Small intestine (tissue), 7 donors: ENCODE results near the gene STAP1. TPM values are rescaled to one million over a fixed set of nuclear protein-coding genes. Genes with fewer than 3 reads are reported as not detected.

Source experiments
- DNase-seq, 2 donors: peaks; one replicate each; pipeline versions ENCODE4 v3.0.0 to v3.0.0-alpha.2; 2013
- FAIRE-seq: peaks from 2 replicates; lab custom pipeline; 2012; peaks lifted over from hg19 to GRCh38; lab: Jason Lieb, UNC
- H3K27ac ChIP-seq, 3 donors: one replicate each; pipeline ENCODE4 v1.5.1; 2013; ENCODE audit warnings: low read length in 2 of 3, mild to moderate bottlenecking in 2 of 3, control low read depth in 1 of 3, inconsistent platforms in 1 of 3, low read depth in 1 of 3, moderate library complexity in 1 of 3
- H3K27me3 ChIP-seq, 3 donors: one replicate each; pipeline ENCODE4 v1.6.1; 2013; ENCODE audit warnings: low read length in 3 of 3, inconsistent platforms in 1 of 3; ENCODE audit not compliant: control insufficient read depth in 3 of 3, insufficient read depth in 3 of 3
- H3K36me3 ChIP-seq, 3 donors: one replicate each; pipeline ENCODE4 v1.6.1; 2013; ENCODE audit warnings: low read length in 3 of 3, inconsistent platforms in 1 of 3, low read depth in 1 of 3, mild to moderate bottlenecking in 1 of 3, moderate library complexity in 1 of 3; ENCODE audit not compliant: control insufficient read depth in 3 of 3, insufficient read depth in 2 of 3
- H3K4me1 ChIP-seq, 3 donors: one replicate each; pipeline ENCODE4 v1.6.1; 2013; ENCODE audit warnings: low read length in 2 of 3, inconsistent platforms in 1 of 3, low read depth in 1 of 3, mild to moderate bottlenecking in 1 of 3, moderate library complexity in 1 of 3; ENCODE audit not compliant: control insufficient read depth in 3 of 3, insufficient read depth in 2 of 3
- H3K4me3 ChIP-seq, 3 donors: one replicate each; pipeline ENCODE4 v1.5.1; 2013; ENCODE audit warnings: low read length in 3 of 3, control low read depth in 1 of 3, inconsistent platforms in 1 of 3, low read depth in 1 of 3, mild to moderate bottlenecking in 1 of 3, moderate library complexity in 1 of 3
- H3K9me3 ChIP-seq, 2 donors: one replicate each; pipeline ENCODE4 v1.6.1; 2013; ENCODE audit warnings: low read depth in 1 of 2, low read length in 1 of 2; ENCODE audit not compliant: control insufficient read depth in 2 of 2, insufficient read depth in 1 of 2
- WGBS, 3 donors: extraction: QIAGEN DNeasy Blood & Tissue Kit; methylation state at CpG; one replicate each; pipeline ENCODE4 v1.1.7; 2013; 5-methylcytosine and 5-hydroxymethylcytosine counted together
- polyA plus RNA-seq, 4 donors: library from polyadenylated mRNA; stranded (reverse) in 3 of 4; unstranded in 1 of 4; fragments of 200-250 nt in 3 of 4; fragments of 120-200 nt in 1 of 4; gene quantifications; one replicate each; pipeline versions ENCODE4 v1.2.1 to v1.2.3, GENCODE V29; 2013
- donor health status: healthy with polysubstance abuse.
- donor health status: control.
- donor health status: control.
- donor health status: Bipolar disorder and iron deficiency.
- donor health status: healthy.

The STAP1 gene
- polyA plus RNA-seq, 4 donors = 0.45 to 2.7 (median 0.72) TPM

DNA sequence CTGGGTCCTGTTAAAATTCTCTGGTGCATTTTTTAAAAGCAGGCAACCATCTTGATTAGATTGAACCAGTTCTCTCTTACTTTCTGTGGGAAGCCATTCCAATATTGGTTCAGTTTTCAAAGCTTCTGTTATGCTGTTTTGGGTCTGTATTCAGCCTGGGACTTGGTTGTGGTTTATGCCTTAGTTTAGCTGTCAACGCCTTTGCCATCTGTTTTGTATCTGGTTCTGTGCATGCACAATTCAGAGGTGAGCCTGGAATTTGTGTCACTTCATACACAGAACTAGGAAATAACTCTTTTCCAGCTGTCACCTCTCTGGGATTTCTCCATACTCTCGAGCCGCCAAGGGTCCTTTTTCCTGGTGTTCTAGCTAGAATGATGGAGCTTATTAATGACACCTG lies 46.2 kb downstream of the STAP1 start:
- Histone ChIP-seq H3K4me1 (no peaks in the 10 kb centered on the region), H3K4me3 (no peak overlapping the region), H3K9me3 (peaks cover 0 to 16% of the 10 kb centered on the region in 2 donors), H3K36me3 (no peaks in the 10 kb centered on the region), H3K27ac (no peak overlapping the region), H3K27me3 (no peaks in the 10 kb centered on the region)
- 70 to 81% (median 72%) methylated on average over 3 of the region's 3 CpGs for WGBS, 3 donors
- no peak for FAIRE-seq
- no peak for DNase-seq

DNA sequence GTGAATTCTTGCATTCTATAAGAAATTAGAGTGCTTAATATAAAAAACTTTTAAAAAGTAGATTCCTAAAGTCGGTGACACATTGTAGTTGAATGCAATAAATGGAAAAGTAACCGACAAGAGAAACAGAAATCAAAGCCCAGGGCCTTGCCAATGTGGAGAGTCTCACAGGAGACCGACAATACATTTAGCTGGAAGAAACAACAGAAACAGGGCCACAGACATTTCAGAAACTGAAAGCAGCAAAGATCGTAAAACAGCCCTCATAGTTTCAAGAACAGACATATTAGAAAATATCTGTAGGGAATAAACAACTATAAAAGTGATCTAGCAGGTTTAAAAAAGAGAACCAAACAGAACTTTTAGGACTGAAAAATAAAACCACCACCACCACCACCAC lies 49.5 kb downstream of the STAP1 start:
- peaks cover 0 to 19% of the 10 kb centered on the region in 2 donors for H3K9me3 ChIP-seq
- DNase-seq (no peak), FAIRE-seq (no peak)
- no peak overlapping the region for H3K4me3 ChIP-seq
- no peak overlapping the region for H3K27ac ChIP-seq
- 70 to 76% (median 76%) methylated on average over 4 of the region's 4 CpGs for WGBS, 3 donors
- H3K36me3 ChIP-seq = no peaks in the 10 kb centered on the region
- H3K27me3 ChIP-seq = no peaks in the 10 kb centered on the region
- H3K4me1 ChIP-seq = no peaks in the 10 kb centered on the region

DNA sequence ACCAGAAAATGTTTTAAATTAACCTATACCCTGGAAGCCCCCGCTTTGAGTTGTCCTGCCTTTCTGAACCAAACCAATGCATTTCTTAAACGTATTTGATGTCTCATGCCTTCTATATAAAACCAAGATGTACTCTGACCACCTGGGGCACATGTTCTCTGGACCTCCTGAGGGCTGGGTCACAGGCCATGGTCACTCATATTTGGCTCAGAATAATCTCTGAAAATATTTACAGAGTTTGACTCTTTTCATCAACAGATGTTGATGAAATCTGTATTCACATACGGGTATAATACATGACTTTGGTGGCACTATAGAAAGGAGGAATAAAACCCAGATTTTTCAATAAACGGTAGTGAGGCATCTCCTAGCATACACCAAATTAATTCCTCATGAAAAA lies 55.7 kb downstream of the STAP1 start:
- H3K27me3 ChIP-seq = no peaks in the 10 kb centered on the region
- H3K36me3 ChIP-seq = peaks cover 0 to 5% (median 4%) of the 10 kb centered on the region in 3 donors
- H3K27ac ChIP-seq = no peak overlapping the region
- FAIRE-seq (no peak), DNase-seq (no peak)
- H3K4me3 ChIP-seq = no peak overlapping the region
- H3K9me3 ChIP-seq = peaks cover 0 to 13% of the 10 kb centered on the region in 2 donors
- 91 to 97% (median 96%) methylated on average over 4 of the region's 4 CpGs for WGBS, 3 donors
- H3K4me1 ChIP-seq = no peaks in the 10 kb centered on the region

DNA sequence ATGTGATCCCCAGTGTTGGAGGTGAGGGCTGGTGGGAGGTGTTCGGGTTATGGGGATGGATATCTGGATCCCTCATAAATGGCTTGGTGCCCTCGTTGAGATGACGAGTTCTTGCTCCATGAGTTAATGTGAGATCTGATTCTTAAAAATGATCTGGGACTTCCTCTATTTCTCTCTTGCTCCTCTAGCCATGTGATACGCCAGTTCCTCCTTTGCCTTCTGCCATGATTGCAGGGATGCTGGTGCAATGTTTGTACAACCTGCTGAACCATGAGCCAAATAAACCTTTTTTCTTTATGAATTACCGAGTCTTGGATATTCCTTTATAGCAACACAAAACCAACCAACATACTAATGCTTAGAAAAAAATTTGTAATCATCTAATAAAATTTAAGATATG lies 56.6 kb downstream of the STAP1 start:
- WGBS, 3 donors = 95 to 99% (median 98%) methylated on average over 5 of the region's 5 CpGs
- no peaks in the 10 kb centered on the region for H3K27me3 ChIP-seq
- peaks cover 0 to 5% of the 10 kb centered on the region in 2 donors for H3K9me3 ChIP-seq
- H3K36me3 ChIP-seq = peaks cover 0 to 8% (median 4%) of the 10 kb centered on the region in 3 donors
- no peaks in the 10 kb centered on the region for H3K4me1 ChIP-seq
- no peak for FAIRE-seq
- no peak for DNase-seq
- H3K27ac ChIP-seq = no peak overlapping the region
- no peak overlapping the region for H3K4me3 ChIP-seq

DNA sequence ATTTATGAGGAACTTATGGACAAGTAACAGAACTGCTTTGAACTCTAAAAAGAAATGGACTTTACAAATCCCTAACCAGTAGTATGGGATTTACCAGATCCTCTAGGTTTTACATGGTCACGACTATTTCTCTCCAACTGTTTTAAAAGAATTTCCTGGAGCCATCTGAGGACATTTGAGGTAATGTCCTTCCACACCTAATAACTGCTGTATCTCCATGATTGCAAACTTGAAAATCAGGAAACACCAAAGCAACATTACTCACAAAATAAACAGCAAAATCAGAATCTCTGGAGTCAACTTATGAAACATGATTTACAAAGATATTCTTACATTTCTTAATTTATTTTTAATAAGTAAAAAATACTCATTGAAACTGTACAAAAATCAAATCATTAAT lies 58.0 kb downstream of the STAP1 start:
- Histone ChIP-seq H3K4me3 (no peak overlapping the region), H3K4me1 (no peaks in the 10 kb centered on the region), H3K9me3 (no peaks in the 10 kb centered on the region), H3K27me3 (no peaks in the 10 kb centered on the region), H3K27ac (no peak overlapping the region), H3K36me3 (peaks cover 2 to 11% (median 4%) of the 10 kb centered on the region in 3 donors)
- 82 to 98% (median 98%) methylated on average over 1 of the region's 1 CpG for WGBS, 3 donors
- no peak for FAIRE-seq
- no peak for DNase-seq

DNA sequence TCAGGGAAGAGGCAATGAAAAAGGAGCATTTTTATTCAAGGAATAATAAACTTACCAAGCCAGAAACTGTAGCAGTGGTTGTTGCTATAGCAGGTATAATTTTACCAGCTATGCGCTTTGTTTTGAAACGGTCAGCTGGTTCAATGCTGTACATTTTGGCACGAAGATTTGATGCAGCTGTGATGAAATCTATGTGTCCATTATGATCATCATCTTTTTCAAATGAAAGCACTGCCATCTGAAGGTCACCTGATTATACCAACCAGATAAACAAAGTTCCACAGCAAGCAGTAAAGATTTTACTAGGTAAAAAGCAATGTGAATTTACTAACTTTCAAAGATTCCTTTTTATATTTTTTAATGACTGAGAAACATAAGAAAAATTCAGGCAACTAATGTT lies 66.4 kb downstream of the STAP1 start:
- DNase-seq (no peak), FAIRE-seq (no peak)
- WGBS, 3 donors = 79 to 84% (median 83%) methylated on average over 3 of the region's 3 CpGs
- Histone ChIP-seq H3K27me3 (no peaks in the 10 kb centered on the region), H3K4me1 (no peaks in the 10 kb centered on the region), H3K27ac (no peak overlapping the region), H3K9me3 (no peaks in the 10 kb centered on the region), H3K36me3 (peaks cover 7% of the 10 kb centered on the region in 3 donors), H3K4me3 (no peak overlapping the region)

DNA sequence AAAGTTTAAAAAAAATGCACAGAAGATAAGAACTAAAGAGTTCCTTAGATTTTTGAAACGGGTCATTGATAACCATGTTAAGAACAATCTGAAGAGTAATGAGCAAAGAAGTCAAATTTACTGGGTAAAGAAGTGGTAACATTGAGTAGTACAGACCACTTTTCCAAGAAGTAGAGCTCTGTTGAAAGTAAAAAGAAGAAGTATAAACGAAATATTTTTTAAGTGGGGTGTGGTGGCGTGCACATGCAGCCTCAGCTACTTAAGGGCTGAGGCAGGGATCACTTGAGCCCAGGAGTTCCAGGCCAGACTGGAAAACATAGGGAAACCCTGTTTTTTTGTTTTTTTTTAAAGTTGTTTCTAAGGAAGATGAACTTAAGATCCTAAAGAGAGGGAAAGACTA lies 74.0 kb downstream of the STAP1 start:
- Histone ChIP-seq H3K36me3 (peaks cover 2 to 9% (median 2%) of the 10 kb centered on the region in 3 donors), H3K9me3 (no peaks in the 10 kb centered on the region), H3K4me3 (no peak overlapping the region), H3K27ac (no peak overlapping the region), H3K4me1 (no peaks in the 10 kb centered on the region), H3K27me3 (no peaks in the 10 kb centered on the region)
- FAIRE-seq (no peak), DNase-seq (no peak)
- WGBS, 3 donors = 78 to 83% (median 80%) methylated on average over 3 of the region's 3 CpGs

DNA sequence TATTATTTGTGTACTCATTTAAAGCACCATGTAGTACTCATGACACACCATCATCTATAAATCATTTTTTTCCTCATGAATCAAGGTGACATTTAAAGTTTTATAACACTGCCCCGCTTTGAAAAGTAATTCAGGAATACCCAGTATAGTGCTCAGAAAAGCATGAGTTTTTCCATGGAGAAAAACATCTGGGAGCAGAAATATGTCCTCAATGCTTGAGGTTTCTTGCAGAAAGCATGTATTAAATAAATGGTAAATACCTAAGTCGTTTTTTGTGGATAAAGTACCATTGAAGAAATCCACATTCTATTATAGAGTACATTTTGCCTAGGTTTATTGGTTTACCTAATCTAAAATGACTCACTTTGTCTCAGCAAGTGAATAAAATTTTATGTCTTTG lies 76.2 kb downstream of the STAP1 start:
- H3K9me3 ChIP-seq = peaks cover 0 to 4% of the 10 kb centered on the region in 2 donors
- H3K27me3 ChIP-seq = no peaks in the 10 kb centered on the region
- no peak for FAIRE-seq
- H3K27ac ChIP-seq = no peak overlapping the region
- no peak overlapping the region for H3K4me3 ChIP-seq
- DNase-seq = no peak
- H3K4me1 ChIP-seq = no peaks in the 10 kb centered on the region
- peaks cover 6 to 14% (median 8%) of the 10 kb centered on the region in 3 donors for H3K36me3 ChIP-seq
- 86 to 89% (median 89%) methylated on average over 2 of the region's 2 CpGs for whole genome bisulfite sequencing, 3 donors

DNA sequence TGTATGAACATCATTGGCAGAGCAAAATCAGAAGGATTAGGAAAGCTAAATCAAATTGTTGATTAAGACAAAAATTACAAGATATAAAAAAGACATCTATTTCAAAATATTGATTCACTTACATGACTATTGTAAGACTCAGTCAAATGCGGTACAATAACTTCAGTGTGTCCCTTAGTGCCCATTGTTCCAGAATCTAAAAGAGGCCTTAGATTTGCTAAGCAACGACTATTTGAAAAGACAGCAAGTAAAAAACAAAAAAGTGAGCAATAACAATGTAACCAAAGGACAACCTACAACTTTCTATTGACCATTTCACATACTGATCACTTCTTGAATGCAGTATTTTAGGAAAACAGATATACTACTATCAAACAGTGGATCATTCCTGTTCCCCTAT lies 76.8 kb downstream of the STAP1 start:
- WGBS, 3 donors = 97 to 99% (median 97%) methylated on average over 2 of the region's 2 CpGs
- Histone ChIP-seq H3K36me3 (peaks cover 6 to 15% (median 8%) of the 10 kb centered on the region in 3 donors), H3K4me3 (no peak overlapping the region), H3K9me3 (peaks cover 0 to 4% of the 10 kb centered on the region in 2 donors), H3K4me1 (no peaks in the 10 kb centered on the region), H3K27me3 (no peaks in the 10 kb centered on the region), H3K27ac (no peak overlapping the region)
- DNase-seq (no peak), FAIRE-seq (no peak)
